HCT116 (cell line): ENCODE results near the gene PIK3R4. TPM values are rescaled to one million over a fixed set of nuclear protein-coding genes. Genes with fewer than 3 reads are reported as not detected.

Experiments
- ATAC-seq: fragments of 200-7000 bp; cut with Tn5 transposase; 2 replicates; pipeline ENCODE4 v1.9.1; 2020; ENCODE audit warnings: mild to moderate bottlenecking, moderate library complexity
- BruUV-seq: library from RNA; stranded (reverse); fragments of 400-500 nt; replicated peaks from 2 replicates; lab custom pipeline; 2021; lab: Mats Ljungman, UMichigan
- CTCF ChIA-PET: fragments of 300-600 bp; sonication (Branson Sonifier 250); formaldehyde crosslinking; loops from one replicate; lab custom pipeline; 2021; ENCODE audit warnings: antibody characterized with exemption; lab: Charles Lee
- POLR2A ChIA-PET: fragments of 300-600, 350-600 bp; sonication (Branson Sonifier 250); formaldehyde crosslinking; loops from one replicate; lab custom pipeline; 2021; ENCODE audit warnings: antibody characterized with exemption; lab: Charles Lee
- RAD21 ChIA-PET, 2 experiments: fragments of 300-600 bp; sonication (Branson Sonifier 250); formaldehyde crosslinking; loops; one replicate each; lab custom pipeline; 2023; ENCODE audit warnings: low total read pairs in 2 of 2; ENCODE audit not compliant: uncharacterized antibody in 2 of 2, unreplicated experiment in 2 of 2, low non-redundant PET in 1 of 2; lab: Charles Lee
- DNase-seq: peaks from one replicate; pipeline ENCODE4 v3.0.0-alpha.2; 2010; ENCODE audit warnings: low read depth, low spot score
- H2AFZ ChIP-seq: fragments of 200-600 bp; shearing (Covaris generic), sonication (generic); 2 replicates; pipeline ENCODE4 v1.6.1; 2017; ENCODE audit warnings: low read depth, mixed run types, mixed read lengths, antibody characterized with exemption, low read length; ENCODE audit not compliant: poor library complexity, severe bottlenecking
- H3K27ac ChIP-seq: 2 replicates; pipeline ENCODE4 v1.5.1; 2012; ENCODE audit warnings: low read depth, low read length
- H3K27me3 ChIP-seq: fragments of 200-600 bp; sonication (generic); 2 replicates; pipeline ENCODE4 v1.6.1; 2016; ENCODE audit warnings: mixed run types, low read length, mixed read lengths; ENCODE audit not compliant: insufficient read depth
- H3K36me3 ChIP-seq, 2 experiments: fragments of 200-500 bp in 1 of 2; fragments of 200-600 bp in 1 of 2; sonication (Bioruptor generic) in 1 of 2; sonication (generic) in 1 of 2; 2 replicates each; pipeline versions ENCODE4 v1.5.1 to v1.6.1; 2014 to 2016; ENCODE audit warnings: low read length in 2 of 2, inconsistent platforms in 1 of 2, mixed read lengths in 1 of 2, mixed run types in 1 of 2; ENCODE audit not compliant: insufficient read depth in 2 of 2, control insufficient read depth in 1 of 2
- H3K4me1 ChIP-seq, 2 experiments: fragments of 200-600 bp in 1 of 2; sonication (generic) in 1 of 2; 2 replicates each; pipeline versions ENCODE4 v1.5.1 to v1.6.1; 2012 to 2017; ENCODE audit warnings: low read length in 2 of 2, inconsistent platforms in 1 of 2, mild to moderate bottlenecking in 1 of 2, mixed read lengths in 1 of 2, mixed run types in 1 of 2, moderate library complexity in 1 of 2; ENCODE audit not compliant: insufficient read depth in 2 of 2, control insufficient read depth in 1 of 2
- H3K4me2 ChIP-seq: fragments of 200-600 bp; sonication (generic); 2 replicates; pipeline ENCODE4 v1.6.1; 2017; ENCODE audit warnings: mixed run types, low read length, mixed read lengths
- H3K4me3 ChIP-seq, 2 experiments: fragments of 200-600 bp in 1 of 2; sonication (generic) in 1 of 2; replicated peaks in 1 of 2; 2 replicates each; pipeline ENCODE4 v1.5.1; 2011 to 2016; ENCODE audit warnings: low read length in 2 of 2, control low read depth in 1 of 2, low read depth in 1 of 2, mild to moderate bottlenecking in 1 of 2, mixed read lengths in 1 of 2, mixed run types in 1 of 2
- H3K79me2 ChIP-seq: fragments of 200-600 bp; sonication (generic); 2 replicates; pipeline ENCODE4 v1.6.1; 2017; ENCODE audit warnings: mild to moderate bottlenecking, mixed run types, low read length, moderate library complexity, mixed read lengths; ENCODE audit not compliant: insufficient read depth
- H3K9ac ChIP-seq: fragments of 200-600 bp; sonication (generic); 2 replicates; pipeline ENCODE4 v1.6.1; 2016; ENCODE audit warnings: low read length, mixed read lengths
- H3K9me2 ChIP-seq: fragments of 200-600 bp; sonication (generic), shearing (Covaris generic); 2 replicates; pipeline ENCODE4 v1.6.1; 2017; ENCODE audit warnings: mixed run types, mild to moderate bottlenecking, moderate library complexity; ENCODE audit not compliant: insufficient read depth
- H3K9me3 ChIP-seq, 2 experiments: fragments of 200-500 bp in 1 of 2; fragments of 200-600 bp in 1 of 2; sonication (Bioruptor generic) in 1 of 2; sonication (generic) in 1 of 2; 2 replicates each; pipeline ENCODE4 v1.6.1; 2014 to 2017; ENCODE audit warnings: low read length in 2 of 2, mixed read lengths in 2 of 2, inconsistent platforms in 1 of 2, low read depth in 1 of 2, mild to moderate bottlenecking in 1 of 2, mixed run types in 1 of 2, moderate library complexity in 1 of 2; ENCODE audit not compliant: control insufficient read depth in 1 of 2, insufficient read depth in 1 of 2
- H4K20me1 ChIP-seq: fragments of 200-600 bp; sonication (generic), shearing (Covaris generic); 2 replicates; pipeline ENCODE4 v1.6.1; 2017; ENCODE audit warnings: mixed run types, mild to moderate bottlenecking, moderate library complexity; ENCODE audit not compliant: insufficient read depth
- CBX3 ChIP-seq: IDR thresholded peaks from 2 replicates; pipeline ENCODE4 v1.6.1; 2012; ENCODE audit warnings: low read depth
- EZH2 ChIP-seq: fragments of 200-600 bp; sonication (generic); IDR thresholded peaks from 2 replicates; pipeline ENCODE4 v1.6.1; 2017; ENCODE audit warnings: antibody characterized with exemption, mixed run types
- FOSL1 ChIP-seq: IDR thresholded peaks from 2 replicates; pipeline ENCODE4 v1.6.1; 2012; ENCODE audit warnings: low read depth
- JUND ChIP-seq: IDR thresholded peaks from 2 replicates; pipeline ENCODE4 v1.6.1; 2012
- RAD21 ChIP-seq: IDR thresholded peaks from 2 replicates; pipeline ENCODE4 v1.6.1; 2012; ENCODE audit warnings: low read depth, mild to moderate bottlenecking
- SP1 ChIP-seq: IDR thresholded peaks from 2 replicates; pipeline ENCODE4 v1.6.1; 2012; ENCODE audit warnings: low read depth
- SRF ChIP-seq: IDR thresholded peaks from 2 replicates; pipeline ENCODE4 v1.6.1; 2012; ENCODE audit warnings: low read depth
- TCF7L2 ChIP-seq: IDR thresholded peaks from 2 replicates; pipeline ENCODE4 v1.7.0; 2011; ENCODE audit warnings: borderline replicate concordance, inconsistent platforms; ENCODE audit not compliant: insufficient read depth, insufficient read length; ENCODE audit errors: extremely low read depth
- intact Hi-C: fragments of 100-400 bp; cut with micrococcal nuclease; formaldehyde crosslinking; loops from 2 replicates; pipeline ENCODE4 v1.10.0; 2022
- total RNA-seq: library from RNA; stranded (reverse); gene quantifications from one replicate; pipeline ENCODE4 v1.2.1, GENCODE V29; 2021; ENCODE audit not compliant: unreplicated experiment
- TF ChIP-seq, protein P1 (sequence below): IDR thresholded peaks from 2 replicates; pipeline ENCODE4 v1.6.1; 2012
- TF ChIP-seq, protein P2 (sequence below): IDR thresholded peaks from 2 replicates; pipeline ENCODE4 v1.6.1; 2012
- TF ChIP-seq, protein P3 (sequence below), 3 experiments: fragments of 200-600 bp in 1 of 3; sonication (generic) in 1 of 3; IDR thresholded peaks in 2 of 3; conservative IDR thresholded peaks in 1 of 3; 2 replicates each; pipeline ENCODE4 v1.5.1; 2012 to 2017; ENCODE audit warnings: low read depth in 2 of 3, low read length in 2 of 3, antibody characterized with exemption in 1 of 3, borderline replicate concordance in 1 of 3, control low read depth in 1 of 3, mild to moderate bottlenecking in 1 of 3, mixed read lengths in 1 of 3, mixed run types in 1 of 3, moderate library complexity in 1 of 3; ENCODE audit not compliant: insufficient read depth in 1 of 3
- TF ChIP-seq, protein P4 (sequence below): IDR thresholded peaks from 2 replicates; pipeline ENCODE4 v1.6.1; 2012; ENCODE audit warnings: low read depth

The PIK3R4 gene
- total RNA-seq, 1 experiment from 2014 or later = 23.5 TPM

DNA sequence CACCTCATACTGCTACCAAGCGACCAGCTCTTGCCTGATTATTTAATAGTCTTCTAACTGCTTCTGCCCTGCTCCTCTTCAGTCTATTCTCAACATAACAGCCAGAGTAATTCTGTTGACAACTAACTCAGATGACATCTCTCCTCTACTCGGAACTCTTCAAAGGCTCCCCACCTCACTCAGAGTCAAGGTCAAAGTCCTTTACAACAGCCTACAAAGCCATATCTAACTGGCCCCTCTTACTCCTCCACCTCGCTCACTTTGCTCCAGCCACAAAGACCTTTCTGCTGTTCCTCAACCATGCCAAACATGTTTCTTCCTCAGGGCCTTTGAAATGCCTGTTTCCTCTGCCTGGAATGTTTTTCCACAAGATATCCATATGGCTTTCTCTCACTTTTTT lies 43.6 kb downstream of the PIK3R4 start (continued):
- TF ChIP-seq, protein P1, sequence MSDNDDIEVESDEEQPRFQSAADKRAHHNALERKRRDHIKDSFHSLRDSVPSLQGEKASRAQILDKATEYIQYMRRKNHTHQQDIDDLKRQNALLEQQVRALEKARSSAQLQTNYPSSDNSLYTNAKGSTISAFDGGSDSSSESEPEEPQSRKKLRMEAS = no peak
- TF ChIP-seq FOSL1 = no peak
- TF ChIP-seq SP1 = no peak
- TF ChIP-seq, protein P2, sequence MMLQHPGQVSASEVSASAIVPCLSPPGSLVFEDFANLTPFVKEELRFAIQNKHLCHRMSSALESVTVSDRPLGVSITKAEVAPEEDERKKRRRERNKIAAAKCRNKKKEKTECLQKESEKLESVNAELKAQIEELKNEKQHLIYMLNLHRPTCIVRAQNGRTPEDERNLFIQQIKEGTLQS = no peak
- TF ChIP-seq CBX3 = no peak
- no peak for TF ChIP-seq EZH2

DNA sequence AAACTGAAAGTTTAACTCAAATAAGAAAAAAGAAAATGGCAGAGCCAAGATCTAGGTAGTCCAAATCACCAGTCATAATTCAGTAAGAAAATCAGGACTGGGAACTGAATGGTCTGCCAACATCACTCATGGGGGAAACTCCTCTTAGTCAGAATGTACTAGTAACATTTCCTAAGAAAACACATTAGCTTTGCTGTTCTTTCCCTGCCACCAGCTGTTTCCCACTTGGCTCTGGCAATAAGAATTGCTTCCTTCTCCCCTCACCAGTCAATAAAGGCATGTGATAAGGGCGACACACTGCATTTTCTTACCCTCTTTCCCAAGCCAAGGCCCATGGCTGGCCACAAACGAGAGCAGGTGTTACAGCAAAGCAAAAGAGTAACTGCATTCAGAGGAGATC lies 46.1 kb downstream of the PIK3R4 start:
- no peak overlapping the region for H3K27ac ChIP-seq
- no peaks in the 10 kb centered on the region for H3K9me2 ChIP-seq
- H3K36me3 ChIP-seq = peaks cover 0 to 9% of the 10 kb centered on the region in 2 experiments; a peak in 2 of 4 replicates
- H2AFZ ChIP-seq = no peak overlapping the region
- H3K79me2 ChIP-seq = no peaks in the 10 kb centered on the region
- CTCF ChIA-PET = interaction anchor here (1.0 to 1.1 kb wide), 2 partner anchors 11 to 425 kb away, joined by 3 to 4 read pairs; no protein-coding TSS in a partner anchor
- TF ChIP-seq EZH2 (no peak), FOSL1 (no peak), JUND (no peak), TCF7L2 (no peak), SRF (no peak), RAD21 (no peak)
- TF ChIP-seq, protein P2 = no peak
- TF ChIP-seq, protein P3, sequence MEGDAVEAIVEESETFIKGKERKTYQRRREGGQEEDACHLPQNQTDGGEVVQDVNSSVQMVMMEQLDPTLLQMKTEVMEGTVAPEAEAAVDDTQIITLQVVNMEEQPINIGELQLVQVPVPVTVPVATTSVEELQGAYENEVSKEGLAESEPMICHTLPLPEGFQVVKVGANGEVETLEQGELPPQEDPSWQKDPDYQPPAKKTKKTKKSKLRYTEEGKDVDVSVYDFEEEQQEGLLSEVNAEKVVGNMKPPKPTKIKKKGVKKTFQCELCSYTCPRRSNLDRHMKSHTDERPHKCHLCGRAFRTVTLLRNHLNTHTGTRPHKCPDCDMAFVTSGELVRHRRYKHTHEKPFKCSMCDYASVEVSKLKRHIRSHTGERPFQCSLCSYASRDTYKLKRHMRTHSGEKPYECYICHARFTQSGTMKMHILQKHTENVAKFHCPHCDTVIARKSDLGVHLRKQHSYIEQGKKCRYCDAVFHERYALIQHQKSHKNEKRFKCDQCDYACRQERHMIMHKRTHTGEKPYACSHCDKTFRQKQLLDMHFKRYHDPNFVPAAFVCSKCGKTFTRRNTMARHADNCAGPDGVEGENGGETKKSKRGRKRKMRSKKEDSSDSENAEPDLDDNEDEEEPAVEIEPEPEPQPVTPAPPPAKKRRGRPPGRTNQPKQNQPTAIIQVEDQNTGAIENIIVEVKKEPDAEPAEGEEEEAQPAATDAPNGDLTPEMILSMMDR (IDR thresholded peaks at IDR 0.05 in 2 of 3, conservative IDR thresholded peaks at IDR 0.05 in 1 of 3; ENCODE audit: borderline replicate concordance in 1 of 3, insufficient read depth in 1 of 3, low read depth in 2 of 3, low read length in 2 of 3) = no peak
- TF ChIP-seq, protein P4, sequence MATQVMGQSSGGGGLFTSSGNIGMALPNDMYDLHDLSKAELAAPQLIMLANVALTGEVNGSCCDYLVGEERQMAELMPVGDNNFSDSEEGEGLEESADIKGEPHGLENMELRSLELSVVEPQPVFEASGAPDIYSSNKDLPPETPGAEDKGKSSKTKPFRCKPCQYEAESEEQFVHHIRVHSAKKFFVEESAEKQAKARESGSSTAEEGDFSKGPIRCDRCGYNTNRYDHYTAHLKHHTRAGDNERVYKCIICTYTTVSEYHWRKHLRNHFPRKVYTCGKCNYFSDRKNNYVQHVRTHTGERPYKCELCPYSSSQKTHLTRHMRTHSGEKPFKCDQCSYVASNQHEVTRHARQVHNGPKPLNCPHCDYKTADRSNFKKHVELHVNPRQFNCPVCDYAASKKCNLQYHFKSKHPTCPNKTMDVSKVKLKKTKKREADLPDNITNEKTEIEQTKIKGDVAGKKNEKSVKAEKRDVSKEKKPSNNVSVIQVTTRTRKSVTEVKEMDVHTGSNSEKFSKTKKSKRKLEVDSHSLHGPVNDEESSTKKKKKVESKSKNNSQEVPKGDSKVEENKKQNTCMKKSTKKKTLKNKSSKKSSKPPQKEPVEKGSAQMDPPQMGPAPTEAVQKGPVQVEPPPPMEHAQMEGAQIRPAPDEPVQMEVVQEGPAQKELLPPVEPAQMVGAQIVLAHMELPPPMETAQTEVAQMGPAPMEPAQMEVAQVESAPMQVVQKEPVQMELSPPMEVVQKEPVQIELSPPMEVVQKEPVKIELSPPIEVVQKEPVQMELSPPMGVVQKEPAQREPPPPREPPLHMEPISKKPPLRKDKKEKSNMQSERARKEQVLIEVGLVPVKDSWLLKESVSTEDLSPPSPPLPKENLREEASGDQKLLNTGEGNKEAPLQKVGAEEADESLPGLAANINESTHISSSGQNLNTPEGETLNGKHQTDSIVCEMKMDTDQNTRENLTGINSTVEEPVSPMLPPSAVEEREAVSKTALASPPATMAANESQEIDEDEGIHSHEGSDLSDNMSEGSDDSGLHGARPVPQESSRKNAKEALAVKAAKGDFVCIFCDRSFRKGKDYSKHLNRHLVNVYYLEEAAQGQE = no peak
- POLR2A ChIA-PET = no interaction called here
- H3K4me3 ChIP-seq = no peak overlapping the region
- RAD21 ChIA-PET = no interaction called here
- DNase-seq (no peak), ATAC-seq (no peak)
- intact Hi-C loops = loop anchor here (1.0 kb wide), 1 partner anchor 192 kb away; no protein-coding TSS in a partner anchor
- H3K9me3 ChIP-seq = no peaks in the 10 kb centered on the region
- no peaks in the 10 kb centered on the region for H3K4me1 ChIP-seq
- no peaks in the 10 kb centered on the region for H3K27me3 ChIP-seq
- no peak overlapping the region for H3K9ac ChIP-seq
- H3K4me2 ChIP-seq = no peak overlapping the region
- no TSS peak for BruUV-seq
- H4K20me1 ChIP-seq = no peaks in the 10 kb centered on the region
